Astrocyte (in vitro differentiated cells and primary cell): ENCODE measurements around the gene IVD. TPM values are rescaled to one million over a fixed set of nuclear protein-coding genes. Genes with fewer than 3 reads are reported as not detected.

ENCODE experiments used
- DNase-seq: peaks from one replicate; pipeline ENCODE4 v3.0.0-alpha.2; 2010; ENCODE audit warnings: low read depth
- FAIRE-seq: peaks from 2 replicates; lab custom pipeline; 2011; peaks lifted over from hg19 to GRCh38; lab: Jason Lieb, UNC
- H2AFZ ChIP-seq: 2 replicates; pipeline ENCODE4 v1.6.0; 2012; ENCODE audit warnings: low read depth, low read length, inconsistent platforms
- H3K27ac ChIP-seq: 2 replicates; pipeline ENCODE4 v1.5.1; 2011; ENCODE audit warnings: low read depth, low read length, inconsistent platforms
- H3K27me3 ChIP-seq: 2 replicates; pipeline ENCODE4 v1.6.0; 2011; ENCODE audit warnings: low read length, inconsistent platforms; ENCODE audit not compliant: insufficient read depth
- H3K36me3 ChIP-seq: 2 replicates; pipeline ENCODE4 v1.5.1; 2011; ENCODE audit warnings: low read length, inconsistent platforms; ENCODE audit not compliant: insufficient read depth
- H3K4me1 ChIP-seq: 2 replicates; pipeline ENCODE4 v1.5.1; 2011; ENCODE audit warnings: low read length, inconsistent platforms; ENCODE audit not compliant: insufficient read depth
- H3K4me2 ChIP-seq: 2 replicates; pipeline ENCODE4 v1.6.0; 2012; ENCODE audit warnings: low read length, inconsistent platforms
- H3K4me3 ChIP-seq: 2 replicates; pipeline ENCODE4 v1.5.1; 2011; ENCODE audit warnings: low read depth, mild to moderate bottlenecking, low read length, inconsistent platforms; ENCODE audit not compliant: insufficient read depth
- H3K79me2 ChIP-seq: 2 replicates; pipeline ENCODE4 v1.6.0; 2012; ENCODE audit warnings: mild to moderate bottlenecking, low read length, inconsistent platforms; ENCODE audit not compliant: insufficient read depth
- H3K9ac ChIP-seq: 2 replicates; pipeline ENCODE4 v1.6.0; 2012; ENCODE audit warnings: mild to moderate bottlenecking, low read length, inconsistent platforms
- H3K9me3 ChIP-seq: 2 replicates; pipeline ENCODE4 v1.5.1; 2012; ENCODE audit warnings: low read depth, mild to moderate bottlenecking, low read length, inconsistent platforms; ENCODE audit not compliant: insufficient read depth
- H4K20me1 ChIP-seq: 2 replicates; pipeline ENCODE4 v1.6.0; 2012; ENCODE audit warnings: low read length, inconsistent platforms; ENCODE audit not compliant: insufficient read depth
- H3K27ac Mint-ChIP-seq: one replicate; pipeline ENCODE4 v1.8.0; 2021; ENCODE audit warnings: mild to moderate bottlenecking, mixed read lengths; ENCODE audit not compliant: unreplicated experiment
- H3K27me3 Mint-ChIP-seq: one replicate; pipeline ENCODE4 v1.8.0; 2021; ENCODE audit warnings: low read depth, mixed read lengths; ENCODE audit not compliant: unreplicated experiment
- H3K36me3 Mint-ChIP-seq: one replicate; pipeline ENCODE4 v1.8.0; 2021; ENCODE audit warnings: low read depth, mixed read lengths; ENCODE audit not compliant: unreplicated experiment
- H3K4me1 Mint-ChIP-seq: one replicate; pipeline ENCODE4 v1.8.0; 2021; ENCODE audit warnings: low read depth, mixed read lengths; ENCODE audit not compliant: unreplicated experiment
- H3K4me3 Mint-ChIP-seq: one replicate; pipeline ENCODE4 v1.8.0; 2021; ENCODE audit warnings: mild to moderate bottlenecking, moderate library complexity, mixed read lengths; ENCODE audit not compliant: unreplicated experiment
- H3K9me3 Mint-ChIP-seq: one replicate; pipeline ENCODE4 v1.8.0; 2021; ENCODE audit warnings: mild to moderate bottlenecking, mixed read lengths; ENCODE audit not compliant: unreplicated experiment
- CTCF ChIP-seq: IDR thresholded peaks from 2 replicates; pipeline ENCODE4 v1.5.1; 2011; ENCODE audit warnings: low read depth, mild to moderate bottlenecking, inconsistent platforms, low read length, moderate library complexity; ENCODE audit not compliant: insufficient read depth
- EZH2 ChIP-seq: IDR thresholded peaks from 2 replicates; pipeline ENCODE4 v1.6.1; 2012; ENCODE audit warnings: mild to moderate bottlenecking, low read length, inconsistent platforms; ENCODE audit not compliant: insufficient read depth
- total RNA-seq: library from RNA; stranded (reverse); gene quantifications from 2 replicates; pipeline ENCODE4 v1.2.1, GENCODE V29; 2021

Gene IVD
- total RNA-seq, 1 donor from 2014 or later = 55.1 TPM

GRCh38 chr15:40454904-40455391 is 49.4 kb downstream of the IVD start:
- FAIRE-seq (no peak), DNase-seq (peak; percentile 42)
- H3K27ac ChIP-seq = no peak overlapping the region
- H3K27me3 ChIP-seq = no peaks in the 10 kb centered on the region
- Mint-ChIP-seq H3K9me3 (peaks cover 2% of the 10 kb centered on the region), H3K4me3 (peak overlapping the region; percentile 72), H3K27ac (peak overlapping the region; percentile 87), H3K4me1 (peaks cover 55% of the 10 kb centered on the region), H3K27me3 (no peaks in the 10 kb centered on the region), H3K36me3 (peaks cover 4% of the 10 kb centered on the region)
- peaks cover 12% of the 10 kb centered on the region for H3K4me1 ChIP-seq
- H2AFZ ChIP-seq = no peak overlapping the region
- H3K9ac ChIP-seq = peak overlapping the region; percentile 12
- peaks cover 78% of the 10 kb centered on the region for H3K79me2 ChIP-seq
- no peak overlapping the region for H3K4me3 ChIP-seq
- H4K20me1 ChIP-seq = peaks cover 99% of the 10 kb centered on the region
- H3K36me3 ChIP-seq = no peaks in the 10 kb centered on the region
- TF ChIP-seq CTCF = no peak
- TF ChIP-seq EZH2 = no peak
- no peaks in the 10 kb centered on the region for H3K9me3 ChIP-seq
- peak overlapping the region; percentile 68 for H3K4me2 ChIP-seq

GRCh38 chr15:40456299-40456712 is 50.7 kb downstream of the IVD start:
- FAIRE-seq (no peak), DNase-seq (no peak)
- Histone ChIP-seq H2AFZ (no peak overlapping the region), H3K27ac (no peak overlapping the region), H3K79me2 (peaks cover 74% of the 10 kb centered on the region), H4K20me1 (peaks cover 99% of the 10 kb centered on the region), H3K4me2 (no peak overlapping the region), H3K4me1 (peaks cover 12% of the 10 kb centered on the region), H3K36me3 (no peaks in the 10 kb centered on the region), H3K27me3 (no peaks in the 10 kb centered on the region), H3K9me3 (no peaks in the 10 kb centered on the region), H3K9ac (no peak overlapping the region), H3K4me3 (no peak overlapping the region)
- no peaks in the 10 kb centered on the region for H3K27me3 Mint-ChIP-seq
- TF ChIP-seq CTCF = no peak
- no peak for TF ChIP-seq EZH2
- peak overlapping the region; percentile 10 for H3K27ac Mint-ChIP-seq
- H3K36me3 Mint-ChIP-seq = peaks cover 2% of the 10 kb centered on the region
- no peak overlapping the region for H3K4me3 Mint-ChIP-seq
- peaks cover 49% of the 10 kb centered on the region for H3K4me1 Mint-ChIP-seq
- H3K9me3 Mint-ChIP-seq = peaks cover 2% of the 10 kb centered on the region

- no peak overlapping the region for H3K4me3 Mint-ChIP-seq
- no peak overlapping the region for H3K9ac ChIP-seq
- peaks cover 12% of the 10 kb centered on the region for H3K4me1 ChIP-seq
- H3K36me3 ChIP-seq = no peaks in the 10 kb centered on the region
- H3K27ac ChIP-seq = no peak overlapping the region
- no peak overlapping the region for H3K27ac Mint-ChIP-seq
- H3K9me3 ChIP-seq = no peaks in the 10 kb centered on the region
- FAIRE-seq (no peak), DNase-seq (no peak)
- peaks cover 2% of the 10 kb centered on the region for H3K36me3 Mint-ChIP-seq
- peaks cover 99% of the 10 kb centered on the region for H4K20me1 ChIP-seq
- peaks cover 45% of the 10 kb centered on the region for H3K4me1 Mint-ChIP-seq
- H3K4me3 ChIP-seq = no peak overlapping the region
- peaks cover 70% of the 10 kb centered on the region for H3K79me2 ChIP-seq
- no peak overlapping the region for H2AFZ ChIP-seq
- TF ChIP-seq CTCF (no peak), EZH2 (no peak)
- no peaks in the 10 kb centered on the region for H3K27me3 ChIP-seq
- no peak overlapping the region for H3K4me2 ChIP-seq
- H3K9me3 Mint-ChIP-seq = peaks cover 2% of the 10 kb centered on the region
- no peaks in the 10 kb centered on the region for H3K27me3 Mint-ChIP-seq
Measured at GRCh38 chr15:40456738-40457137, 51.1 kb downstream of the IVD start.
